ENCODE measurements around the gene ZNF573. TPM values are rescaled to one million over a fixed set of nuclear protein-coding genes. Genes with fewer than 3 reads are reported as not detected.
"Not testable (repeated sequence)": the region's sequence is repeated elsewhere in the genome, so short reads cannot be mapped to it uniquely, and the experiment has no call there.

The ZNF573 gene
- total RNA-seq: 10 to 100 TPM in 5 of 7 donors, 1 to 10 TPM in 2; 6.4 to 19.3 (median 17.3) TPM
- polyA plus RNA-seq: 1 to 10 TPM; 2.7 to 6.9 TPM
- long read RNA-seq, donor 1, transcript ZNF573-208 (5 exons, 2,257 nt): major isoform, 12 of 28 reads
- long read RNA-seq, donor 1, partial matches to known transcripts: 2 of 28 reads
- long read RNA-seq, donor 1, other reads (novel, unspliced or antisense): 11 of 28 reads
- long read RNA-seq, donor 2: 0 reads
- long read RNA-seq, donor 3, partial matches to known transcripts: 0 of 3 reads
- long read RNA-seq, donor 3, other reads (novel, unspliced or antisense): 3 of 3 reads

- 0% methylated on average over 47 of the region's 47 CpGs for WGBS, 3 donors
- H3K9me3 ChIP-seq: peaks cover 0 to 4% of the 10 kb centered on the region in 2 donors
- TF ChIP-seq EP300 (IDR thresholded peaks at IDR 0.05): no peak
- peak; percentile 46 for TF ChIP-seq POLR2A (IDR thresholded peaks at IDR 0.05)
- TF ChIP-seq CTCF (IDR thresholded peaks at IDR 0.05): peak in 1 of 3 donors; percentile 30
Measured at GRCh38 chr19:37779127-37780005, at the start of gene ZNF573. ZNF573 (minus strand) TSS chr19:37779586; CDS start chr19:37773729, 5,857 bp downstream.

GRCh38 chr19:37817180-37817981 lies 38.0 kb upstream of the ZNF573 start:
- Histone ChIP-seq H3K9me3 (peaks cover 0 to under 1% of the 10 kb centered on the region in 2 donors), H3K27ac (peak overlapping the region in 1 of 2 donors; percentile 44), H3K4me3 (peak overlapping the region; percentile 57), H3K36me3 (no peaks in the 10 kb centered on the region), H3K4me1 (ENCODE audit: insufficient read depth) (peaks cover 5% of the 10 kb centered on the region), H3K27me3 (no peaks in the 10 kb centered on the region)
- TF ChIP-seq POLR2A (IDR thresholded peaks at IDR 0.05) (no peak), CTCF (IDR thresholded peaks at IDR 0.05) (no peak), EP300 (IDR thresholded peaks at IDR 0.05) (no peak)
- intact Hi-C loops (cut with DNase I): no loop called here
- 0 to 1% (median 1%) methylated on average over 32 to 60 of the region's 60 CpGs for WGBS, 3 donors
- peak; percentile 82 to 92 (median 86) for DNase-seq

More at GRCh38 chr19:37779127-37780005, at the start of gene ZNF573:
- Histone ChIP-seq H3K27me3 (no peaks in the 10 kb centered on the region), H3K36me3 (no peaks in the 10 kb centered on the region), H3K27ac (peak within 1 kb of the TSS; percentile 64 to 68), H3K4me3 (peak within 1 kb of the TSS; percentile 53), H3K4me1 (ENCODE audit: insufficient read depth) (peaks cover 5% of the 10 kb centered on the region)
- intact Hi-C loops (cut with DNase I): no loop called here
- peak; percentile 75 to 87 (median 80) for DNase-seq

- DNase-seq; H3K4me3 ChIP-seq; H3K9me3 ChIP-seq; H3K27ac ChIP-seq; intact Hi-C loops (cut with DNase I); H3K36me3 ChIP-seq; H3K27me3 ChIP-seq; H3K4me1 ChIP-seq (ENCODE audit: insufficient read depth): not testable (repeated sequence)
- 86 to 92% (median 87%) methylated on average over 5 of the region's 5 CpGs for WGBS, 3 donors
Measured at GRCh38 chr19:37815611-37816010, 36.2 kb upstream of the ZNF573 start.

- H3K36me3 ChIP-seq: no peaks in the 10 kb centered on the region
- TF ChIP-seq POLR2A (IDR thresholded peaks at IDR 0.05) (no peak), CTCF (IDR thresholded peaks at IDR 0.05) (no peak), EP300 (IDR thresholded peaks at IDR 0.05) (no peak)
- no peak overlapping the region for H3K27ac ChIP-seq
- peaks cover 0 to 8% of the 10 kb centered on the region in 2 donors for H3K9me3 ChIP-seq
- H3K4me3 ChIP-seq: no peak overlapping the region
- WGBS, 3 donors: 86 to 97% (median 92%) methylated on average over 2 of the region's 2 CpGs
- intact Hi-C loops (cut with DNase I): no loop called here
- no peaks in the 10 kb centered on the region for H3K27me3 ChIP-seq
- peaks cover 5% of the 10 kb centered on the region for H3K4me1 ChIP-seq (ENCODE audit: insufficient read depth)
- DNase-seq: no peak
Measured at GRCh38 chr19:37813340-37813739, 34.0 kb upstream of the ZNF573 start.

All from ovary (tissue), 10 donors.